Smooth muscle cell of the brain vasculature (primary cell): ENCODE results near the gene GOLGA3.
"Not testable (repeated sequence)": the region's sequence is repeated elsewhere in the genome, so short reads cannot be mapped to it uniquely, and the experiment has no call there.

Experiments
- DNase-seq: peaks from one replicate; pipeline ENCODE4 v3.0.0-alpha.2; 2012; ENCODE audit warnings: low read depth, low spot score

GOLGA3 gene

DNA sequence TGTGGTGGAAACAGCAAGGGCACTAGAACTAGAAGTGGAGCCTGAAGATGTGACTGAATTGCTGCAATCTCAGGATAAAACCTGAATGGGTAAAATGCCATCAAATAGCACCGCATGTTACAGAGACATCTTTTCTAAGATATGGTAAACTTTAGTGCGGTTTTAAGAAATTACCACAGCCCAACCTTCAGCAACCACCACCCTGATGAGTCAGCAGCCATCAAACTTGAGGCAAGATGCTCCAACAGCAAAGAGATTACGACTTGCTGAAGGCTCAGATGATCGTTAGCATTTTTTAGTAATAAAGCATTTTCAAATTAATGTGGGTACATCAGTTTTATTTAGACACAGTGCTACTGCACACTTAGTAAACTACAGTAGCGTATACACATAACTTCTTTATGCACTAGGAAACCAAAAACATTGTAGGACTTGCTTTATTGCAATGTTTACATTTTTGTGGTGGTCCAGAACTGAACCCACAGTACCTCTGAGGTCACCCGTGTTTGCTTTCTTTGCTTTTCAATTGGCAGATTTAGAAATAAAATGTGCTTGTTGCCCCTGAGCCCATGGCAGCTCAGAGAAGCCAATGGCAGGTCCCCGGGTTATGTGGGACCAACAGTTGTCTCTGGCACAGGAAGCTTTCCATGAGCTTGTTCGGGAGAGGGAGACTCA lies 15.9 kb downstream of the GOLGA3 start:
- DNase-seq: no peak

DNA sequence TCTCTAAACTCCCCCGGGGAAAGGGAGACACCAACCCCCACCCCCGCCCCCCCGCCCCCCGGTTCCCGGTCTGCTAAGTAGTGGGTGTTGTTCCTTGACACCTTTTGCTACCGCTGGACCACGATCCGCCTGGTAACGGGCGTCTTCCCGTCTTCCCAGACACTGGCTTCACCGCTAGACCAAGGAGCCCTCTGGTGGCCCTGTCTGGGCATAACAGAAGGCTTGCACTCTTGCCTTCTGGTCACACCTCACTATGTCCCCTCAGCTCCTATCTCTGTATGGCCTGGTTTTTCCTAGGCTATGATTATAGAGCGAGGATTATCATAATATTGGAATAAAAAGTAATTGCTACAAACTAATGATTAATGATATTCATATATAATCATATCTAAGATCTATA lies 19.3 kb downstream of the GOLGA3 start:
- not testable (repeated sequence) for DNase-seq

DNA sequence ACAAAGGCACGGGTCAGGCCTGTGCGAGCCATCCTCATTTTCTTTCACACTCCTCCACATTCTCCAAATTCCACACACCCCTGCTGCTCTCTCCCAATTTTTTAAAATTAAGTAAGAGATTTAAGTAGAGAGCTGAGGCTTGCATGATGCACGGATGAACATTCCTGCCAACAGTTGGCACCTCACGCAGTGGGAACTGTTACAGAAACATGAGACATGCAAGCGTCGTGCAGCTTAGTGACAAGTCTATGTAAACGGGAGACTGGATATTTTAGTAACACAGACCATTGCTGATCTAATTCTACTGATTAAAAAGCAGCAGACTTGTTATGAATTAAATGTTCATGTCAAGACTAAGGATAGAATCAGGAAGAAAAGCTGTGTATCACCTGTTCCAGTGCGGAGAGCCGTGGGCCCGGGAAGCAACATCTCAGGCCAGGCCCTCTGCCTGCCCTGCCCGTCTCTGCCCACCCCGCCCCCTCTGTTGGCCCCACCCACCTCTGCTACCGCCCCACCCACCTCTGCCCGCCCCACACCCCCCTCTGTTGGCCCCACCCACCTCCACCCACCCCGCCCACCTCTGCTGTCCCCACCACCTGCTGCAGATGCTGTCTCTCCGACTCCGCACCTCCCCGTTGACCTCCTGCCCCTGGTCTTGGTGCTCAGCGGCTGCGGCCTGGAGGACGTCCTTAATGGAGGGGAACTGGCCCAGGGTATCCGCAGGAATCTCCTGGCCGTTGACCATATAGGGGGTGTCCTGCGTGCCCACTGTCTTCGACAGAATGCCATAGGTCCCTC lies 21.2 kb downstream of the GOLGA3 start:
- no peak for DNase-seq

DNA sequence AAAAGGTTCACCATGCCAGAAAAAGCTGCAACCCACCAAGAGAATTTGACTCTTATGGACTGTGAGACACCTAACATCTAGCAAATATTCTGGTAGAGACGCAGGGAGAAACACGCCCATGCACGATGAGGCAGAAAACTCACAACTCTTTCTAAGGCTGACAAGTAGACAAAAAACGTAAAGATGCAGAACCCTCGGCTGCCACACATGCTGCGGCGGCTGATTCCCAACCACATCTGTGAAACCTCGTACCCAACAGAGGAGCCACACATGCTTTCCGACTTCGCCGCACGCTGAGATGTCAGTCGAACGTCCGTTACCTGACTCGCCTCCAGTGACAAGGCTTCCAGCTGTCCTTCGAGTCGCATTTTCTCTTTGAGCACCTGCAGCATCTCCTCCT lies 21.8 kb downstream of the GOLGA3 start:
- DNase-seq: no peak

DNA sequence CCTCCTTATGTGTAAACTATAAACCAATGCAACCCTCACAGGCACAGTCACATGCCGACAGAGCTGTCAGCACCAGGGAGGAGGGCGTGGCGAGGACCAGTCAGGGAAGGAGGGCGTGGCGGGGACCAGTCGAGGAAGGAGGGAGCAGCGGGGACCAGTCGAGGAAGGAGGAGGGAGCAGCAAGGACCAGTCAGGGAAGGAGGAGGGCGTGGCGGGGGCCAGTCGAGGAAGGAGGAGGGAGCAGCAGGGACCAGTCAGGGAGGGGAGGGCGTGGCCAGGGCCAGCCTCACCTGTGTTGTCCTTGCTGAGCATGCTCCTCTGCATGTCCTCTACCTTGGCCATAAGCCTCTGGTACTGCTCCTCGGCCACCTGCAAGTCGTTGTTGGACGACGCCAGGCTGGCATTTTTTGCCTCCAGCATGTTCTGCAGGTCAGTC lies 24.2 kb downstream of the GOLGA3 start:
- no peak for DNase-seq

DNA sequence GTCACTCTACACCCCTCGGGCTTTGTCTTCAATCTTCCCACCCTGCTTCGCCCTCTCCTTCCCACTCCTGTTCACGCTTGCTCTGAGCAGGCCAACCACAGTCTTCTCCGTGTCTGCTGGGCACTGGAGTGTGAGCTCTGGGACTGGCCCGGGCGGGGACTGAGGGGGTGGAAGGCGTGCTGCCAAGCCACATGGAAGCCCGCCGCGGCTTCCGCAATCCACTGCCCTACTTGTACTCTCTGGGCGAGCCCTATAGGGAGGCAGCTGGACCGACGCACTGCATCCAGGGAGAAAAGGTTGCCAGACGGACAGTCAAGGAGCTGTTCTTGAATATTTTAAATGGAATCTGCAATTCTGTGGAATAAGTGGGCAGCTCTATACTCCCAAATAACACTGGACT lies 24.8 kb downstream of the GOLGA3 start:
- no peak for DNase-seq

DNA sequence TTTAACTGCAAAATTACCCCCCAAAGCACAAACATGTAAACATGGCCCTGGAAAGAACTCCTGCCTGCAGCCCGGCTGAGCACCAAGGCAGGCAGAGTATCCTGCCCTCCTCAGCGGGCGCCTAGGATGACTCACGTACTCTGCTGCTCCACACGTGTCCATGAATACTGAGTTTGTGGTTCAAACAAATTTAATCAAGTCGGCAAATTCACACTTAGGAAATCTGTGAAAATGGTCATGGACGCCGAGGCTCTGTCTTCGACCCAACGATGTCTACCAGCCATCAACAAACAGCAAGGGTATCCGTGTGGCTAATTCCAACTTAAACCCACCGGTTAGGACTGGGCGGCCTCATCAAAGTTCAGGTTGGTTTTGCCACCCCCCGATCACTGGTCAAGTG lies 25.5 kb downstream of the GOLGA3 start:
- no peak for DNase-seq

DNA sequence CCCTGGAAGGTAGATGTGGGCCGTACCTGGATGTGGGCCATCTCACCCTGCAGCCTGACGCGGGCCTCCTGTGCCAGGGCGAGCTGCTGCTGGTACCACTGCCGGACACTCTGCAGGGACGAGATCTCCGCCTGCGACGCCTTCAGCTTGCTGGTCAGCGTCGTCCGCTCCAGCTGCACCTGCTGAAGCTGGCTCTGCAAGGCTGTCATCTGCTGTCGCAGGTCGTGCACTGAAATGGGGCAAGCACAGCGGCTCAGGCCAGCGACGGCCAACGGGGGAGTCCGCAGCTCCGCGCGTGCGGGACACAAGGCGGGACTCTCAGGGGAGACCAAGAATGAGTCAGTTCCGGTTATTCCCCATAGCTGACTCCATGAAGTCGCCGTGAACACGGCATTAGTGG lies 26.9 kb downstream of the GOLGA3 start:
- no peak for DNase-seq

DNA sequence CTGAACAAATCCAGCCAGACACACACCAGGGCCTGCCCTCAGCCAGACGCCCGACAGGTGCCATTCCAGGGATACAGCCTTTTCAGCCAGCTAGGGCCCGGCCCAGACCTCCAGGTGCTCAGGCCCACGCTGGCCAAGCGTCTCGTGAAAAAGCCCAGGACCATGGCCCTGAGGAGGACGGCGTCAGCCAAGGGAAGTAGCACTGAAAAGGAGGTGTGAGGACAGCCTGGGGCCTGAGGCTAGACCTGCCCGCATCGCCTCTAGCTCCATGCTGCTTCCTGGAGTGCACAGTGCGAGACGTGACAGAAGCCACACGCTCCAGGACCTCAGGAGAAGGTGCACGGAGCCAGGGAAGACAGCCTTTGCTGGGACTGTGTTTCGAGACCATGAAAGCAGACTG lies 29.8 kb downstream of the GOLGA3 start:
- no peak for DNase-seq

DNA sequence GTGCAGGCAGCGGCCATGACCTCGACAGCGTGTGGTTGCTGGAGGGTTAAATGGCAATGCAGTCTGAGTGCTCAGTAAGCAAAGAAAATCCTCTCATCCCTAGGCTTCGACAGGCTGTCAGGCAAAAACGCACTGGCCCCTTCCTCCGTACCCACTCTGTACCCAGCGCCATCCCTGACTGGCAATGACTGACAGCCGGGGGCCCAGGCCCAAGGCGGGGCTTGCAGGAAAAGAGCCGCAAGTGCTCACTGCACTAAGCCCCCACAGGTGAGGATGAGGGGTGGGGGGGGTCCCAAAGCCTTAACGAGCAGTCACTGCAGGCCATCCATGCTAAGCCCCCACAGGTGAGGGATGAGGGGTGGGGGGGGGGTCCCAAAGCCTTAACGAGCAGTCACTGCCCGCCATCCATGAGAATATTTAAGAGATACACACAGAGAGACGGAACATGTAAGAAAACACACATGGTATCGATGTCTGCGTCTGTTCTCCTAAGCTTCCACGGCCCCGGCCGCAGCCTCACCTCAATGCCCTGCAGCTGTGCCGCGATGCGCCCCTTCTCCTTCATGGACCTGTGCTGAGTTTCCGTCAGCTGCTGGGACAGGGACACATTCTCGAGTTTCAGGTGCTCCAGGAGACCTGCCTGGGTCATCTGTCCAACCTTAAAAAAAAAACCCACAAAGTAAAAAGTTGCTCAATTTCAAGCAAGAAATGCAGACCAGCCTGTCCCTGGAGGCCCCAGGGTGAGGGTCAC lies 30.7 kb downstream of the GOLGA3 start:
- no peak for DNase-seq

DNA sequence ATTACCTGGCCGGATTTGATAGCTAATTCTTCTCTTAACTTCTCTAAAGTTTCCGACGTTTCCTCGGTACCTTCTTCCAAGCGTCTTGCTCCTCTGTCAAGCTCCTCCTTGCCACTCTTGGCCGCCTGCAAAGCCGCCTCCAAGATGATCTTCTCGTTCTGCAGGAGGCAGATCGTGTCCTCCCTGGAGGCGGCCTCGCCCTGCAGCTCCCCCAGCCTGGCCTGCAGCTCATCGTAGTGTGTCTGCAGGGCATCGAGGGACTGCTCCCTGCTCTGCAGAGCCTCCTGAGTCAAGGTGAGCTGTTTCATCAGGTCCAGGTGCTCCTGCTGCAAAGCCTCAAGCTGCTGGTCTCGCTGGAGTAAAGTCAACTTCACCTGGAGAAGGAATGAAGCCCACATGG lies 32.8 kb downstream of the GOLGA3 start:
- no peak for DNase-seq

DNA sequence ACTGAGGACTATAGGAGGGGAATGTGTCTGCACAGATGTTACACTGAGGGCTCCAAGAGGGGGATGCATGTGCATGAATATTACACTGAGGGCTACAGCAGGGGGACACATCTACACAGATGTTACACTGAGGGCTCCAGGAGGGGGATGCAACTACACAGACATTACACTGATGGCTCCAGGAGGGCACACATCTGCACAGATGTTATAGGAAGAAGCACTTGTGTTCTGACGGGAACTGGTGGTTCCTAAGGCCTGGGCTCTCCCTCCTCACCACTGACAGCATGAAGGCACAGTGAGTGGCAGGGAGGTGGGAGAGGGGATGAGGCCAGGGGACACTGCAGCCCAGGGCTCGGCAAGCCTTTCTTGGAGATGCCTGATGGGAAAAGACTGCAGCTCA lies 36.7 kb downstream of the GOLGA3 start:
- not testable (repeated sequence) for DNase-seq

DNA sequence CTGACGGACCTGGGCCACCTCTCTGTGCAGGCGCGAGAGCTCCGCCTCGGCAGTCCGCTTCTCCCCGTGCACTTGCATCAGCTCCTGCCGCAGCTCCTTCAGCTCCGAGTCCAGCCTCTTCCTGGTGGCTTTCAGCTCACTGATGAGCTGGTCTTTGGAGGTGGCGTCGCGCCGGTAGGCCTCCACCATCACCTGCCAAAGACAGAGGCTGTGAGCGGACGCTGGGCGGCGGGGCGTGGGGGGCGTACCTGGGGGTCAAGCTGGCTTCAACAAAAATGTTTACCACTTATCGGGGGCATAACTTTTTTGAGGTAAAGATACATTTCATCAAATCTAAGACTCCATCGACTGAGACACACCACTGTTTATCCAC lies 39.6 kb downstream of the GOLGA3 start:
- DNase-seq: no peak

DNA sequence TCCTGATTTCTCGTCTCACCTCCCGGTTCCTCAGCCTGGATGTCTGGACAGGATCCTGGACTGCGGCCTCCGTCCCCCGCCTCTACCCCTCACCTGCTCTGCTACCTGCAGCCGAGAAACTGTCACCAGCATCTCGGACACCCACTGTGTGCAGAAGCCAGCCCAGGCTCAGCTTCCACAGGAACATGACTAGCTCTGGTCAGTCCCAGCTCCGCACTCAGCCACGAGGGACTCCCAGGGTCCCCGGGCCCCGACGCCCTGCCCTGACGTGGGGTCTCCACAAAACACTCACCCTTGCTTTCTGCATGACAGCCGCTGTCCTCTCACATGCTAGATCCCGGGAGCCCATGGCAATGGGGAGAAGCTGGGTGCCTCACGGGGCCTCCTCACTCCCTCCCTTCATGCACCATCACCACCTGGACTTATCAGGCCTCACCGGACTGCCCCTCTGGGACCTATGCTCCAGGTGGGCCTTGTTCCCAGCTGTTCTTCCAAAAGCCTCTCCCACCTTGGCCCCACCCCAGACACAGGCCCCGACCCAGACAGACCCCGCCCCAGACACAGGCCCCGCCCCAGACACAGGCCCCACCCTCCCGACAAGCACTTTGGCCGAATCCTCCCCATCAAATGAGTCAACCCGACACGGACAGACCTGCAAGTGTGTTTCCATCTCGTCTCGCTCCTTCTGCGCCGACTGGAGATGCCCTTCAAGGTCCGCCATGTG lies 40.1 kb downstream of the GOLGA3 start:
- DNase-seq: no peak

DNA sequence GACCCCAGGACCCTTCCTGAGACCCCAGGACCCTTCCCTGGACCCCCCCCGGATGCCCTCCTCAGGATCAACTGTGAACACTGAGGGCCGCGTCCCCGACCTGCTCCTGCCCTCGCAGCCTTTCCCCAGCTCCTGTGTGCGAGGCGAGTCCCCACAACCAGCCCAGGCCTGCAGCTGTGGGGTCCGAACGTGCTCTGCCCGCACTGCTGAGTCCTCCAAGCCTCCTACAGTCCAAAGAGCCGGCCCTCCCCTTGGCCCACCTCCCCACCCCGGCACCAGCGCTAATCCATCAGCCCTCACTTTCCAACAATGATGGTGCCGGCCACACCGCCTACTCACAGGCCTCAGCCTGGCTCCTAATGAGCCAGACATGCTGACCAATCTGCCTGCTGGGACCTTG lies 40.8 kb downstream of the GOLGA3 start:
- DNase-seq: no peak

DNA sequence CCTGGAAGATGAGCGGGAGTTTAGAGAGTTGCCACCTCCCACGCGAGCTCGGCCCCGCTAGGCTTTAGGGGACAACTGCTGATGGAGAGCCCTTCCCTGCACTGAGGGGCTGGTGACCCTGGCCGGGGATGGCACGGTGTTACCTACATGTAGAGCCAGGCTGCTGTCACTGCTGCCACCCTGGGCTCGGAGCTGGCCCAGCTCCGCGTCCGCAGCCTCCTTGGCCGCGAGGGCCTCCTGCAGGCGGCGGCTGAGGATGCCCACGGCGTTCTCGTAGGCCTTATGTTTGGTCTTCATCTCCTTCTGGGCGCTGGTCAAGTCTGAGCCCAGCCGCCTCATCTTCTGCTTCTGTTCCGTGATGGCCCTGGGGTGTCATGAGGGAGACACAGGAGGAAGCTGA lies 42.5 kb downstream of the GOLGA3 start:
- no peak for DNase-seq

DNA sequence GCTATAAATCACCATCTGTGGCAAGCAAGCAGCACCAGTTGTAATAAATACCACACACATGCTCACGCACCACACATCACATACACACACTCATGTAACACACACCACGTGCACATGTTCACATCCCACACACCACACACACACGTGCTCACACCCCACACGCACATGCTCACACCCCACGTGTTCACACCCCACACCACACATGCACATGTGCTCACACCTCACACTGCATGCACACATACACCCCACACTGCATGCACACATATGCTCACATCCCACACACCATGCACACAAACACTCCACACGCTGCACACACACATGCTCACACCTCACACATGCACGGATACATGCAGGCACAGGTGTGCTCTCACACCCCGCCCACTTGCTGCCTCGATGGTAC lies 44.1 kb downstream of the GOLGA3 start:
- DNase-seq: no peak

DNA sequence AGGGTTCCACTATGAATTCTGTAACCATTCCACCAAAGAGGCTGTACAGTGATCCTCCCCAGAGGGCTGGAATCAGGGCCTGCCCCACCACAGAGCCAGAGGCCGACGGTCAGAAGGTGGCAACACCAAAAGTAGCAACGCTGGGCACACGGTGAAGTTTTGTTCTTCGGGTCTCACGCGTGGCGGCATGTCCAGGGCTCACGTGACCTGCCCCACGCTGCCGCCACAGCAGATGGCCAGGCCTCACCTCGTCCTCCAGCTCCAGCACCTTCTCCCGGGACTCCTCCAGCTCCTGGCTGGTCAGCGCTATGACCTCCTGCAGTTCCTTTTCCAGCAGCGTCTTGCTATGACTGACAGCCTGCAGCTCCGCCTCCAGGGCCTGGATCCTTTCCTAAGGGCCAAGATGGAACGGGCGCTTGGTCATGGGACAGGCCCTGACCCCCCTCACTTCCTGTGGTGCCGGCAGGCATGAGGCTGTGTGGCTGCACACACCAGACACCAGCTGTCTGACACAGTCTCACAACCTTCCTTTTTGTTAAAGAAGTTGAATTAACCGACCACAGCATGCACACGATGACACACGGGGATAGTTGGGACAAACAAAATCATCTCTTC lies 44.6 kb downstream of the GOLGA3 start:
- no peak for DNase-seq

DNA sequence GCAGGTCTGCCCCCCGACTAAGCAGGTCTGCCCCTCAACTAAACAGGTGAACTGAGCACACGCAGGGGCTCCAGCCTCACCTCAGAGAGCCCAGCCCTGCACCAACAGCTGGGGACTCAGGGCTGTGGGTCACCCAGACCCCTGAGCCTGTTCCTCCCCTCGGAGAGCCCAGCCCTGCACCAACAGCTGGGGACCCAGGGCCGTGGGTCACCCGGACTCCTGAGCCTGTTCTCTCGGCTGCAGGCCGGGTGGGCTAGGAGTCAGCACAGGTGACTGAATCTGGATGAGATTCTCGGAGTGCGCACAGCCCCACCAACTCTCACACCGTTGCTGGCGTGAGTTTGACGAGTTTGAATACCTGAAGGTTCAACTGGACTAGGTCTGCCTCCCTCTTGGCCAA lies 46.7 kb downstream of the GOLGA3 start:
- DNase-seq: no peak

DNA sequence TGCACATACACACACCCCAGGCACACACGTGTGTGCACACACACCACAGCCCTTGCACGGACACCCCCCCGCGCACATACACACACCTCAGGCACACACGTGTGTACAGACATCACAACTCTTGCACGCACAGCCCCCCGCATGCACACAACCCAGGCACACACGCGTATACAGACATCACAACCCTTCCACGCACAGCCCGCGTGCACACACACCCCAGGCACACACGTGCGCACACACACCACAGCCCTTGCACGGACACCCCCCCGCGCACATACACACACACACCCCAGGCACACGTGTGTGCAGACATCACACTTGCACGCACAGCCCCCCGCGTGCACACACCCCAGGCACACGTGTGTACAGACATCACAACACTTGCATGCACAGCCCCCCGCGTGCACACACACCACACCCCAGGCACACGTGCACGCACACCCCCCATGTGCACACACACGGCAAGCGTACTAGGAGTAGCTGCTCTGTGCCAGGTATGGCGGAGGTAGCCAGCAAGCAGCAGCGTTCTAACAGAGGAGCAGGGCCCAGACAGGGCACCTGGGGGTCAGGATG lies 48.8 kb downstream of the GOLGA3 start:
- DNase-seq: no peak

DNA sequence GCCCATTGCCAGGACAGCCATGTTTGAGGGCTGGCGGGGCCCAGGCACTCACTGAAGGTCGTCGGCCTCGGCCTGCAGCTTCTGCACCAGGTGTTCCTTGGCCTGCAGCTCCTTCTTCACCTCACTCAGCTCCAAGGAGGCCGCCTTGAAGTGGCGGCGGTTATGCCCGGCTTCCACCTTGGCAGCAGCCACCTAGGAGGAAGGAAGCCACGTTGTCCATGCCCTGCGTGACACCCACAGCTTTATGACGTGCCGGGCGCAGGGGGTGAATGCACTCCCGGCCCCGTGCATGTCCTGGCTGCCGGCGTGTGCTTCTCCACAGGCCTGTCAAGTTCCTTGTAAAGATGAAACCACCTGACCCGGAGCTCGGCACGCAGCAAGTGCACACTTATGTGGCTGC lies 51.1 kb downstream of the GOLGA3 start:
- DNase-seq: no peak
